HEK293T (cell line): ENCODE data around the gene ASCL3.

Experiments used
- CTCF ChIA-PET: fragments of 350-600 bp; formaldehyde crosslinking; extraction: SDS; loops from one replicate; lab custom pipeline; 2021; ENCODE audit warnings: antibody characterized with exemption, inconsistent platforms; lab: Yijun Ruan, JAX
- POLR2A ChIA-PET: fragments of 350-600 bp; formaldehyde crosslinking; extraction: SDS; loops from one replicate; lab custom pipeline; 2020; ENCODE audit warnings: antibody characterized with exemption, inconsistent platforms; lab: Yijun Ruan, JAX
- DNase-seq: peaks from one replicate; pipeline ENCODE4 v3.0.0; 2012; ENCODE audit warnings: mixed read lengths; ENCODE audit errors: extremely low spot score
- ARNT ChIP-seq: fragments of 450-650 bp; IDR thresholded peaks from 2 replicates; pipeline ENCODE4 v1.6.1; 2017; ENCODE audit warnings: mild to moderate bottlenecking
- BHLHE40 ChIP-seq: fragments of 450-650 bp; IDR thresholded peaks from 2 replicates; pipeline ENCODE4 v1.6.1; 2016; ENCODE audit warnings: mild to moderate bottlenecking, moderate library complexity, borderline replicate concordance
- CTBP1 ChIP-seq: fragments of 450-650 bp; IDR thresholded peaks from 2 replicates; pipeline ENCODE4 v1.6.1; 2016; ENCODE audit warnings: borderline replicate concordance
- ELF4 ChIP-seq: fragments of 450-650 bp; IDR thresholded peaks from 2 replicates; pipeline ENCODE4 v1.6.1; 2017; ENCODE audit warnings: antibody characterized with exemption
- FOXA1 ChIP-seq: fragments of 450-650 bp; IDR thresholded peaks from 2 replicates; pipeline ENCODE4 v1.6.1; 2016; ENCODE audit warnings: mild to moderate bottlenecking
- FOXK2 ChIP-seq: fragments of 450-650 bp; IDR thresholded peaks from 2 replicates; pipeline ENCODE4 v1.6.1; 2016; ENCODE audit warnings: mild to moderate bottlenecking
- FOXM1 ChIP-seq: fragments of 450-650 bp; IDR thresholded peaks from 2 replicates; pipeline ENCODE4 v1.6.1; 2017; ENCODE audit warnings: mild to moderate bottlenecking, borderline replicate concordance
- HDGF ChIP-seq: fragments of 450-650 bp; IDR thresholded peaks from 2 replicates; pipeline ENCODE4 v1.6.1; 2017; ENCODE audit warnings: antibody characterized with exemption, borderline replicate concordance
- L3MBTL2 ChIP-seq: fragments of 450-650 bp; conservative IDR thresholded peaks from 2 replicates; pipeline ENCODE4 v1.6.1; 2016; ENCODE audit warnings: mild to moderate bottlenecking
- LEF1 ChIP-seq: fragments of 450-650 bp; IDR thresholded peaks from 2 replicates; pipeline ENCODE4 v1.6.1; 2017; ENCODE audit warnings: mild to moderate bottlenecking, borderline replicate concordance
- NFRKB ChIP-seq: fragments of 450-650 bp; IDR thresholded peaks from 2 replicates; pipeline ENCODE4 v1.6.1; 2016; ENCODE audit warnings: mild to moderate bottlenecking, moderate library complexity
- SP1 ChIP-seq: fragments of 450-650 bp; IDR thresholded peaks from 2 replicates; pipeline ENCODE4 v1.6.1; 2017
- SUZ12 ChIP-seq: fragments of 450-650 bp; IDR thresholded peaks from 2 replicates; pipeline ENCODE4 v1.6.1; 2016; ENCODE audit warnings: mild to moderate bottlenecking
- TARDBP ChIP-seq: fragments of 450-650 bp; IDR thresholded peaks from 2 replicates; pipeline ENCODE4 v1.6.1; 2016
- ZNF384 ChIP-seq: fragments of 450-650 bp; IDR thresholded peaks from 2 replicates; pipeline ENCODE4 v1.6.1; 2016
- TF ChIP-seq, protein P1 (sequence below): fragments of 450-650 bp; IDR thresholded peaks from 2 replicates; pipeline ENCODE4 v1.6.1; 2016

Gene ASCL3

DNA sequence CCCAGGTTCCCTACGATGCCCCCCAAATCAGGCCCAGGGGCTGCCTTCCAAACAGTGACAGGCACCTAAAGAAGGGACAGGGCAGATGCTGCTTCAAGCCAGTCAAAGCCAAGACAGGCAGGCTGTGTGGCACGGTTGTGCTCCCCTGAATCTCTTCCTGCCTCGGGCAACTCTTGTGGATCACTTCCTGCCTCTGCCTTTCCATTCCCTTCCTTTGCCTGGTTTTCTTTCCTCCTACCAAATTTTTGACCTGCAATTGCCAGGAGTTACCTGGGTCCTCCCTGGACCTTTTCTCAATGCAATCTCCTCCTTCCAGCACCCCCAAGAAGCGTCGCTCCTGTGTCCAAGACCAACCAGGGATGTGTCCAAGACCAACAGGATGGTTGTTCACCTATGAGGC lies 15.6 kb downstream of the ASCL3 start:
- DNase-seq = no peak
- TF ChIP-seq ZNF384 = no peak
- TF ChIP-seq CTBP1 = no peak
- no peak for TF ChIP-seq FOXM1
- no peak for TF ChIP-seq TARDBP
- no peak for TF ChIP-seq BHLHE40
- no peak for TF ChIP-seq SP1
- TF ChIP-seq, protein P1, sequence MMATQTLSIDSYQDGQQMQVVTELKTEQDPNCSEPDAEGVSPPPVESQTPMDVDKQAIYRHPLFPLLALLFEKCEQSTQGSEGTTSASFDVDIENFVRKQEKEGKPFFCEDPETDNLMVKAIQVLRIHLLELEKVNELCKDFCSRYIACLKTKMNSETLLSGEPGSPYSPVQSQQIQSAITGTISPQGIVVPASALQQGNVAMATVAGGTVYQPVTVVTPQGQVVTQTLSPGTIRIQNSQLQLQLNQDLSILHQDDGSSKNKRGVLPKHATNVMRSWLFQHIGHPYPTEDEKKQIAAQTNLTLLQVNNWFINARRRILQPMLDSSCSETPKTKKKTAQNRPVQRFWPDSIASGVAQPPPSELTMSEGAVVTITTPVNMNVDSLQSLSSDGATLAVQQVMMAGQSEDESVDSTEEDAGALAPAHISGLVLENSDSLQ = no peak
- TF ChIP-seq NFRKB = no peak
- TF ChIP-seq LEF1 = no peak
- POLR2A ChIA-PET = no interaction called here
- CTCF ChIA-PET = interaction anchor here (1.2 kb wide), 1 partner anchor 10 kb away, joined by 4 read pairs; no protein-coding TSS in a partner anchor

DNA sequence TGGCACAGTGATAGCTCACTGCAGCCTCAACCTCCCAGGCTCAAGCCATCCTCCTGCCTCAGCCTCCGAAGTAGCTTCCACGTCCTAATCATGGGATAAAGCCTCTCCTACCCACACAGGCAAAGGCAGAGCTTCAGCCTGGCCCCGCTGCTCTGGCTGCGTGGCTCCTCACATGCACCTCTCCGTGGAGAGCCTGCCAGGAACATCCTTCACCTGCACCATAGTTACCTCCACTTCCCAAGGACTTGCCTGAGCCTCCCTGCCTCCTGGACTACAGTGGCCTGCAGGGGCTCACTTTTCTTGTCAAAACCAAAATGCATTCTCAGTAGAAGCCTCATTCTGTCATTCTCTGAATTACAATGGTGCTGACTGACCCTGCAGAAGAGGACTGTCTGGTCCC lies 16.6 kb downstream of the ASCL3 start:
- TF ChIP-seq SP1 (no peak), ZNF384 (no peak), FOXK2 (no peak), FOXA1 (no peak), BHLHE40 (no peak), LEF1 (no peak), CTBP1 (no peak), HDGF (no peak), TARDBP (no peak)
- no peak for DNase-seq
- POLR2A ChIA-PET = no interaction called here
- CTCF ChIA-PET = interaction anchor here (1.0 kb wide), 1 partner anchor 8 kb away, joined by 3 read pairs; no protein-coding TSS in a partner anchor

DNA sequence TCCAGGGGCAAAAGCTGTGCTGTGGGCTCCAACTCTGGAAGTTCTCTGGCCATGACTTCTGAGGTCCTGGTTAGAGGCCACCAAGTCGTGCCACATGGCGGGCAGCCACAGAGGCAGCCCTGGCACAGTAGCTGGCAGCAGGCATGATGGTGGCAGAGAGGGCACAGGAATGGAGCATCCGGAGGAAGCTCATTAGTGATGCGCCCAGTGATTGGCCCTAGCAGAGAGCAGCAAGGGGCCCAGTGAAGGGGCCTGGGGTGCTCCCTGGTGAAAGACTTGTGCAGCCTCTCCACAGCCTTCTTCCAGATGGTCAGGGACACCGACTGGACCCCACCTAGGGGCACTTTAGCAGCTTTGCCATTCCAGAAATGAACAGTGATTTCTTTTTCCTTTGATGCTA lies 17.1 kb downstream of the ASCL3 start:
- TF ChIP-seq L3MBTL2 (no peak), FOXA1 (no peak), SUZ12 (no peak), LEF1 (no peak), BHLHE40 (no peak), CTBP1 (no peak), SP1 (no peak), TARDBP (no peak), HDGF (no peak), ARNT (no peak), FOXM1 (no peak), NFRKB (no peak), ZNF384 (no peak), FOXK2 (no peak), ELF4 (no peak)
- TF ChIP-seq, protein P1 = no peak
- CTCF ChIA-PET = interaction anchor here (1.0 kb wide), 1 partner anchor 8 kb away, joined by 3 read pairs; no protein-coding TSS in a partner anchor
- no peak for DNase-seq
- POLR2A ChIA-PET = no interaction called here

DNA sequence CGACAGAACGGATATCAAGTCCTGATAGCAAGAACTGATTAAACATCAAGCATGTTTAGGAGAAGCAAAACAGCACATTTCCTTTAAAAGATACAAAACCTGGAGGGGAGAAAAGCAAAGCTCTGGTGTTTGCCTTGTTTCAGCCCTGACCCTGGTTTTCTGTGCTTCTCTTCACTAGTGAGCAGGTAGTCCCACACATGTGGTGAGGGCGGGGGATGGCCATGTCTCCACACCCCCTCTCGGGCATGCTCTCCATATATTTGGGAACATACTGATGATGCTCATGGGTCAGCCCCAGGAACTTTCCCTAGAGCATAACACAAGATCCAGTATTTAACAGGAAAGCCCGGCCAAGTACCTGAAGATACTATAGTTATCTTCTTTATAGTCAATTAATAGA lies 20.1 kb downstream of the ASCL3 start:
- CTCF ChIA-PET = interaction anchor here (0.8 kb wide), 1 partner anchor 14 kb away, joined by 5 read pairs; no protein-coding TSS in a partner anchor
- no peak for DNase-seq
- TF ChIP-seq BHLHE40 (no peak), LEF1 (no peak), FOXM1 (no peak), CTBP1 (no peak), NFRKB (no peak), HDGF (no peak), L3MBTL2 (no peak), SUZ12 (no peak), ARNT (no peak), FOXK2 (no peak), SP1 (no peak), ELF4 (no peak), ZNF384 (no peak), TARDBP (no peak), FOXA1 (no peak)
- TF ChIP-seq, protein P1 = no peak
- POLR2A ChIA-PET = no interaction called here

DNA sequence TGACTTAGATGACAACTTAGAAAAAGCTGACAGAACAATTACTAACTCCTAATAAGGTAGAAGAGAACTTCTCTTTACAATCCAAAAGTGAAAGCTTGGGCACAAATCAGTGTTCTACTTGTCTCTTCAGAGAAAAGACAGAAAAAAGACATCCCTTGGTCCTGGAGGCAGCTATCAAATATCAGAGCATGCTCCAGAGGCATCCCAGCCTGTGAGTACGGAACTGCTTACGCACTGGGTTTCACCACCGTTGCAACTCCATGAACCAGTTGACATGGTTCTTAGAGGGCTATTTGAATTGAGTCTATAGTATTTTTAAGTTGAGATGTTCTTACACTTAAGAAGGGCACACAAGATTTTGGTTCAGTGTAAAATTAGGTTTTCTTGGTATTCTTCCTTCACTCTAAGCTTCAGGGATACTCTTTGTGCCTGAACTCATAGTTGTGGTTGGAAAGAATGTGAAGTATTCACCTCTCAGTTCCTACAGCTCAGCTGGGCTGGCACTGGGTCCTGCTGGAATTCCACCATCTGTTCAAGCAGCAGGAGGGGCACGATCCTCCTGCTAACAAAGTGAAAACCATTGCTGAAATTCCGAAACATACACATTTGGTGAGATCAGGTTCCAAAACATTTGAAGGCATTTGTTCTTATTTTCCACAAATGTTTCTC lies 25.5 kb downstream of the ASCL3 start:
- TF ChIP-seq FOXA1 (no peak), HDGF (no peak), ARNT (no peak), FOXK2 (no peak), L3MBTL2 (no peak), TARDBP (no peak), LEF1 (no peak), SUZ12 (no peak), ZNF384 (no peak)
- TF ChIP-seq, protein P1 = no peak
- no peak for DNase-seq
- POLR2A ChIA-PET = no interaction called here
- CTCF ChIA-PET = interaction anchor here (0.5 to 1.1 kb wide), 2 partner anchors 10 to 34 kb away, joined by 3 to 4 read pairs; no protein-coding TSS in a partner anchor
